K562 (cell line): ENCODE results near the gene PIGQ. TPM values are rescaled to one million over a fixed set of nuclear protein-coding genes. Genes with fewer than 3 reads are reported as not detected.
A peak's percentile ranks its signal among the peaks of the same experiment; 100 is the strongest.

ENCODE experiments used
- ATAC-seq: fragments of 200-7000 bp; cut with Tn5 transposase; 3 replicates; pipeline ENCODE4 v1.9.1; 2020; ENCODE audit warnings: moderate library complexity
- BruUV-seq: library from RNA; stranded (reverse); fragments of 400-500 nt; replicated peaks from 2 replicates; lab custom pipeline; 2021; lab: Mats Ljungman, UMichigan
- CTCF ChIA-PET: fragments of 300-600 bp; formaldehyde crosslinking; extraction: SDS; loops from one replicate; lab custom pipeline; 2021; ENCODE audit warnings: low intra/inter-chr PET ratio; lab: Yijun Ruan, JAX
- POLR2A ChIA-PET: fragments of 300-600, 350-650 bp; sonication (Branson Sonifier 250); formaldehyde crosslinking; extraction: SDS; loops from one replicate; lab custom pipeline; 2021; ENCODE audit warnings: antibody characterized with exemption, inconsistent platforms; lab: Yijun Ruan, JAX
- DNase-seq, 4 experiments: peaks; one replicate each; pipeline versions ENCODE4 v3.0.0 to v3.0.0-alpha.2; 2011 to 2018; ENCODE audit warnings: low spot score in 3 of 4, mixed read lengths in 3 of 4; ENCODE audit errors: extremely low read depth in 1 of 4
- FAIRE-seq: peaks from 2 replicates; lab custom pipeline; 2011; peaks lifted over from hg19 to GRCh38; lab: Jason Lieb, UNC
- H2AFZ ChIP-seq: 2 replicates; pipeline ENCODE4 v1.6.0; 2011; ENCODE audit warnings: low read depth, low read length, control low read depth, inconsistent platforms
- H3K27ac ChIP-seq: fragments of 200-600 bp; 3 replicates; pipeline ENCODE4 v1.8.0; 2011; ENCODE audit warnings: low read depth, mild to moderate bottlenecking, control low read depth, inconsistent platforms, low read length, moderate library complexity, mixed read lengths; ENCODE audit errors: extremely low read depth
- H3K27me3 ChIP-seq, 2 experiments: fragments of 300-600 bp in 1 of 2; 2 replicates in 1 of 2; 3 replicates in 1 of 2; pipeline versions ENCODE4 v1.6.0 to v1.8.0; 2011; ENCODE audit warnings: inconsistent platforms in 2 of 2, low read length in 2 of 2, mild to moderate bottlenecking in 1 of 2, mixed read lengths in 1 of 2, moderate library complexity in 1 of 2; ENCODE audit not compliant: control insufficient read depth in 2 of 2, insufficient read depth in 2 of 2
- H3K36me3 ChIP-seq: fragments of 300-600 bp; 3 replicates; pipeline ENCODE4 v1.8.0; 2011; ENCODE audit warnings: mild to moderate bottlenecking, low read length, inconsistent platforms; ENCODE audit not compliant: control insufficient read depth, insufficient read depth
- H3K4me1 ChIP-seq, 2 experiments: fragments of 200-600 bp in 1 of 2; replicated peaks in 1 of 2; 2 replicates in 1 of 2; 3 replicates in 1 of 2; pipeline versions ENCODE4 v1.5.1 to v1.8.0; 2011; ENCODE audit warnings: inconsistent platforms in 2 of 2, low read length in 2 of 2, mild to moderate bottlenecking in 1 of 2, mixed read lengths in 1 of 2, moderate library complexity in 1 of 2; ENCODE audit not compliant: control insufficient read depth in 2 of 2, insufficient read depth in 2 of 2
- H3K4me2 ChIP-seq: 2 replicates; pipeline ENCODE4 v1.6.1; 2011; ENCODE audit warnings: low read length, control low read depth, inconsistent platforms, mixed read lengths; ENCODE audit not compliant: insufficient read depth
- H3K4me3 ChIP-seq: fragments of 200-600 bp; sonication (generic), shearing (Covaris generic); 2 replicates; pipeline ENCODE4 v1.5.1; 2016; ENCODE audit warnings: control low read depth, inconsistent platforms
- H3K79me2 ChIP-seq: fragments of 200-600 bp; 3 replicates; pipeline ENCODE4 v1.8.0; 2011; ENCODE audit warnings: low read length, inconsistent platforms; ENCODE audit not compliant: control insufficient read depth, insufficient read depth
- H3K9ac ChIP-seq, 2 experiments: 2 replicates each; pipeline versions ENCODE4 v1.6.0 to v1.6.1; 2011; ENCODE audit warnings: low read depth in 2 of 2, low read length in 2 of 2, control low read depth in 1 of 2, inconsistent platforms in 1 of 2, mild to moderate bottlenecking in 1 of 2, mixed read lengths in 1 of 2; ENCODE audit not compliant: insufficient read depth in 1 of 2
- H3K9me1 ChIP-seq: one replicate; pipeline ENCODE4 v1.6.0; 2011; ENCODE audit warnings: inconsistent platforms, mild to moderate bottlenecking, low read length, moderate library complexity; ENCODE audit not compliant: control insufficient read depth, insufficient read depth
- H3K9me3 ChIP-seq: replicated peaks from 2 replicates; pipeline ENCODE4 v1.5.1; 2011; ENCODE audit warnings: low read depth, low read length, inconsistent platforms; ENCODE audit not compliant: control insufficient read depth, insufficient read depth
- H4K20me1 ChIP-seq: replicated peaks from 2 replicates; pipeline ENCODE4 v1.6.1; 2011; ENCODE audit warnings: low read length, inconsistent platforms, mixed read lengths; ENCODE audit not compliant: control insufficient read depth, insufficient read depth
- ADNP ChIP-seq: fragments of 200-800 bp; sonication (Bioruptor generic); IDR thresholded peaks from 2 replicates; pipeline ENCODE4 v1.6.1; 2016; ENCODE audit warnings: missing genetic modification characterization, missing compliant biosample characterization
- ARID1B ChIP-seq: fragments of 450-650 bp; IDR thresholded peaks from 2 replicates; pipeline ENCODE4 v1.6.1; 2016; ENCODE audit warnings: antibody characterized with exemption, mild to moderate bottlenecking, inconsistent platforms
- CTCF ChIP-seq, 3 experiments: IDR thresholded peaks in 2 of 3; conservative IDR thresholded peaks in 1 of 3; 2 replicates each; pipeline ENCODE4 v1.5.1; 2011 to 2012; ENCODE audit warnings: low read length in 3 of 3, mild to moderate bottlenecking in 3 of 3, control low read depth in 2 of 3, improper control_type of control experiment in 1 of 3, inconsistent platforms in 1 of 3, low read depth in 1 of 3, mixed read lengths in 1 of 3, moderate library complexity in 1 of 3; ENCODE audit not compliant: insufficient read depth in 2 of 3
- HMGXB4 ChIP-seq: sonication (generic); formaldehyde crosslinking; IDR thresholded peaks from 2 replicates; pipeline ENCODE4 v1.8.1; 2023; ENCODE audit warnings: mild to moderate bottlenecking, missing genetic modification reagents
- RAD21 ChIP-seq, 2 experiments: fragments of 250-450 bp in 1 of 2; fragments of 450-650 bp in 1 of 2; sonication (Bioruptor Pico) in 1 of 2; formaldehyde crosslinking in 1 of 2; IDR thresholded peaks in 1 of 2; conservative IDR thresholded peaks in 1 of 2; 2 replicates each; pipeline versions ENCODE4 v1.4.0 to v1.8.0; 2020 to 2022; ENCODE audit warnings: mild to moderate bottlenecking in 2 of 2, moderate library complexity in 1 of 2
- RBFOX2 ChIP-seq: fragments of 200-400 bp; formaldehyde crosslinking; IDR thresholded peaks from 2 replicates; pipeline ENCODE4 v1.6.1; 2017; ENCODE audit warnings: low read depth, mild to moderate bottlenecking, low read length, moderate library complexity
- SMC3 ChIP-seq: conservative IDR thresholded peaks from 2 replicates; pipeline ENCODE4 v1.6.1; 2011; ENCODE audit warnings: low read depth, low read length, improper control_type of control experiment; ENCODE audit not compliant: insufficient read depth
- THAP12 ChIP-seq: fragments of 250-450 bp; sonication (Bioruptor Pico); IDR thresholded peaks from 2 replicates; pipeline ENCODE4 v1.9.0; 2021; ENCODE audit warnings: mild to moderate bottlenecking, inconsistent platforms
- XRCC3 ChIP-seq: fragments of 450-650 bp; IDR thresholded peaks from 2 replicates; pipeline ENCODE4 v1.6.1; 2017; ENCODE audit warnings: mild to moderate bottlenecking, moderate library complexity
- ZNF316 ChIP-seq: fragments of 450-650 bp; IDR thresholded peaks from 2 replicates; pipeline ENCODE4 v1.6.1; 2016
- WGBS: fragments of 100-300 bp; shearing (Covaris generic); methylation state at CpG from one replicate; pipeline ENCODE4 v1.1.6; 2016; ENCODE audit warnings: low coverage, mixed read lengths; ENCODE audit not compliant: insufficient coverage; ENCODE audit errors: missing lambda C conversion rate; 5-methylcytosine and 5-hydroxymethylcytosine counted together
- in situ Hi-C: fragments of 300-500 bp; cut with MboI; formaldehyde crosslinking; loops from 4 replicates; pipeline ENCODE4 v1.15.0; 2018; ENCODE audit warnings: inconsistent platforms, mixed read lengths
- intact Hi-C: fragments of 100-400 bp; cut with micrococcal nuclease; formaldehyde crosslinking; loops from 2 replicates; pipeline ENCODE4 v1.14.2; 2022
- polyA plus RNA-seq, 8 experiments: library from polyadenylated mRNA; depleted of rRNA in 4 of 8; stranded (reverse) in 5 of 8; unstranded in 3 of 8; fragments of >200 nt; fragmentation: Nextera tagmentation in 2 of 8; fragmentation: Illumina TruSeq in 1 of 8; extraction: Ambion mirVana in 2 of 8; extraction: Trizol in 1 of 8; gene quantifications; 2 replicates each; pipeline versions ENCODE4 v1.2.1 to v1.2.3, GENCODE V29; 2011 to 2014; ENCODE audit warnings: inconsistent platforms in 1 of 8, missing spikeins in 1 of 8
- total RNA-seq, 7 experiments: library from RNA; depleted of rRNA in 6 of 7; stranded (reverse); fragments of >200 nt in 6 of 7; fragmentation: Illumina TruSeq in 2 of 7; extraction: Trizol in 2 of 7; gene quantifications; 2 replicates each; pipeline versions ENCODE4 v1.2.1 to v1.2.3, GENCODE V29; 2011 to 2021; ENCODE audit warnings: low replicate concordance in 1 of 7

The PIGQ gene
- total and polyA plus RNA-seq, 9 of the 15 experiments (the other 6 are each of a cell fraction or from before 2014, with no cell fraction given): 0.20 to 49.6 (median 11.7) TPM

GRCh38 chr16:600781-601180 is 31.0 kb downstream of the PIGQ start:
- Histone ChIP-seq H3K4me2 (no peak overlapping the region), H3K9ac (0 out of 4 replicates have a peak overlapping the region, but pooled peaks of 1 of the 2 experiments have one; percentile 80), H3K27me3 (no peaks in the 10 kb centered on the region), H3K27ac (no peak overlapping the region), H4K20me1 (no peaks in the 10 kb centered on the region), H3K9me1 (peaks cover 5% of the 10 kb centered on the region), H2AFZ (no peak overlapping the region), H3K4me3 (no peak overlapping the region), H3K79me2 (peaks cover 58% of the 10 kb centered on the region), H3K9me3 (no peaks in the 10 kb centered on the region; the same call in 1 of the 2 replicates), H3K4me1 (peaks cover 0 to 16% of the 10 kb centered on the region in 2 experiments; a peak in 2 of 5 replicates), H3K36me3 (peaks cover 35% of the 10 kb centered on the region; the same call in 2 of the 3 replicates)
- no peak for TF ChIP-seq RBFOX2
- TF ChIP-seq SMC3: 0 out of 2 replicates have a peak, but pooled peaks have one; percentile 18
- no peak for TF ChIP-seq ZNF316
- no peak for TF ChIP-seq XRCC3
- no peak for TF ChIP-seq THAP12 (CRISPR knock-in tag)
- TF ChIP-seq HMGXB4 (CRISPR knock-in tag): no peak
- no peak for TF ChIP-seq ADNP (tag)
- no peak for TF ChIP-seq ARID1B
- TF ChIP-seq RAD21 (CRISPR knock-in tag; conservative IDR thresholded peaks at IDR 0.05 in 1 of 2, IDR thresholded peaks at IDR 0.05 in 1 of 2): peak in 1 of 2 experiments; percentile 13; a peak in 1 of 4 replicates
- peak; percentile 44 to 46 (median 44) for TF ChIP-seq CTCF (IDR thresholded peaks at IDR 0.05 in 2 of 3, conservative IDR thresholded peaks at IDR 0.05 in 1 of 3; ENCODE audit: insufficient read depth in 2 of 3, low read depth in 1 of 3, low read length in 3 of 3)
- in situ Hi-C loops (no loop called here), intact Hi-C loops (no loop called here)
- ATAC-seq: peak; percentile 75
- no peak for DNase-seq
- peak; percentile 84 for FAIRE-seq
- 65% methylated on average over 7 of the region's 7 CpGs for WGBS
- BruUV-seq: no TSS peak
- ChIA-PET CTCF (interaction anchor here (0.5 kb wide), 1 partner anchor 9 kb away, joined by 5 read pairs; no protein-coding TSS in a partner anchor), POLR2A (interaction anchor here (1.2 to 1.6 kb wide), 3 partner anchors 9 to 21 kb away, joined by 3 to 8 read pairs (median 5); no protein-coding TSS in a partner anchor)
